ENCODE data around the gene NCBP1. TPM values are rescaled to one million over a fixed set of nuclear protein-coding genes. Genes with fewer than 3 reads are reported as not detected.

NCBP1 gene
- total and polyA plus RNA-seq, 2 of the 4 experiments (the other 2 are of a cell fraction): 17.8 to 46.4 TPM

GRCh38 chr9:97722331-97722730, 88.7 kb downstream of the NCBP1 start:
- ChIA-PET CTCF (no interaction called here), POLR2A (ENCODE audit: unreplicated experiment) (no interaction called here)
- H2BK5ac ChIP-seq (ENCODE audit: low read depth, low read length, poor library complexity, severe bottlenecking): no peak overlapping the region
- H3K79me1 ChIP-seq (ENCODE audit: low read depth in 1 of 2, low read length in 2 of 2): no peaks in the 10 kb centered on the region
- H2BK15ac ChIP-seq (ENCODE audit: low read depth, low read length): no peak overlapping the region
- H2AK5ac ChIP-seq (ENCODE audit: low read depth, low read length): no peak overlapping the region
- H4K5ac ChIP-seq (ENCODE audit: low read depth, low read length): no peak overlapping the region
- no peak overlapping the region for H3K4me2 ChIP-seq (ENCODE audit: low read depth, low read length)
- in situ Hi-C loops (cut with MboI; ENCODE audit: low sequenced_read_pairs) (no loop called here), intact Hi-C loops (cut with micrococcal nuclease) (no loop called here), dilution Hi-C loops (cut with HindIII; ENCODE audit: low sequenced_read_pairs, unreplicated experiment) (no loop called here)
- no peak overlapping the region for H3K4me3 ChIP-seq (ENCODE audit: insufficient read depth, low read depth, low read length)
- no peaks in the 10 kb centered on the region for H3K4me1 ChIP-seq (ENCODE audit: control insufficient read depth, insufficient read depth, low read length)
- TF ChIP-seq MXI1 (IDR thresholded peaks at IDR 0.05; ENCODE audit: borderline replicate concordance, low read depth, low read length): no peak
- TF ChIP-seq RFX5 (IDR thresholded peaks at IDR 0.05; ENCODE audit: low read depth, low read length): no peak
- TF ChIP-seq, protein P1, sequence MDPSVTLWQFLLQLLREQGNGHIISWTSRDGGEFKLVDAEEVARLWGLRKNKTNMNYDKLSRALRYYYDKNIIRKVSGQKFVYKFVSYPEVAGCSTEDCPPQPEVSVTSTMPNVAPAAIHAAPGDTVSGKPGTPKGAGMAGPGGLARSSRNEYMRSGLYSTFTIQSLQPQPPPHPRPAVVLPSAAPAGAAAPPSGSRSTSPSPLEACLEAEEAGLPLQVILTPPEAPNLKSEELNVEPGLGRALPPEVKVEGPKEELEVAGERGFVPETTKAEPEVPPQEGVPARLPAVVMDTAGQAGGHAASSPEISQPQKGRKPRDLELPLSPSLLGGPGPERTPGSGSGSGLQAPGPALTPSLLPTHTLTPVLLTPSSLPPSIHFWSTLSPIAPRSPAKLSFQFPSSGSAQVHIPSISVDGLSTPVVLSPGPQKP (IDR thresholded peaks at IDR 0.05; ENCODE audit: borderline replicate concordance, low read depth, low read length): no peak
- TF ChIP-seq POLR2A (IDR thresholded peaks at IDR 0.05; ENCODE audit: low read depth, low read length): no peak
- no peak for TF ChIP-seq SMC3 (IDR thresholded peaks at IDR 0.05; ENCODE audit: low read depth, low read length)
- TF ChIP-seq, protein P2, sequence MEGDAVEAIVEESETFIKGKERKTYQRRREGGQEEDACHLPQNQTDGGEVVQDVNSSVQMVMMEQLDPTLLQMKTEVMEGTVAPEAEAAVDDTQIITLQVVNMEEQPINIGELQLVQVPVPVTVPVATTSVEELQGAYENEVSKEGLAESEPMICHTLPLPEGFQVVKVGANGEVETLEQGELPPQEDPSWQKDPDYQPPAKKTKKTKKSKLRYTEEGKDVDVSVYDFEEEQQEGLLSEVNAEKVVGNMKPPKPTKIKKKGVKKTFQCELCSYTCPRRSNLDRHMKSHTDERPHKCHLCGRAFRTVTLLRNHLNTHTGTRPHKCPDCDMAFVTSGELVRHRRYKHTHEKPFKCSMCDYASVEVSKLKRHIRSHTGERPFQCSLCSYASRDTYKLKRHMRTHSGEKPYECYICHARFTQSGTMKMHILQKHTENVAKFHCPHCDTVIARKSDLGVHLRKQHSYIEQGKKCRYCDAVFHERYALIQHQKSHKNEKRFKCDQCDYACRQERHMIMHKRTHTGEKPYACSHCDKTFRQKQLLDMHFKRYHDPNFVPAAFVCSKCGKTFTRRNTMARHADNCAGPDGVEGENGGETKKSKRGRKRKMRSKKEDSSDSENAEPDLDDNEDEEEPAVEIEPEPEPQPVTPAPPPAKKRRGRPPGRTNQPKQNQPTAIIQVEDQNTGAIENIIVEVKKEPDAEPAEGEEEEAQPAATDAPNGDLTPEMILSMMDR (conservative IDR thresholded peaks at IDR 0.05; ENCODE audit: low read depth, low read length): no peak
- WGBS, 2 experiments (ENCODE audit: extremely low coverage in 2 of 2, insufficient read length in 1 of 2): 0% methylated on average over 1 of the region's 2 CpGs; no CpG with 5 or more reads in 1 of the 2 experiments
- no peak overlapping the region for H3K4ac ChIP-seq (ENCODE audit: low read depth, low read length)
- no peak overlapping the region for H2BK20ac ChIP-seq (ENCODE audit: low read depth, low read length)
- no peak overlapping the region for H2AFZ ChIP-seq (replicated peaks; ENCODE audit: low read length, poor library complexity)
- no peak overlapping the region for H3K56ac ChIP-seq (ENCODE audit: extremely low read depth, insufficient read depth, low read length)
- peaks cover 29% of the 10 kb centered on the region for H3K27me3 ChIP-seq (ENCODE audit: control insufficient read depth, insufficient read depth, low read length)
- no TSS peak for BruUV-seq (replicated peaks)
- no peaks in the 10 kb centered on the region for H3K36me3 ChIP-seq (ENCODE audit: control insufficient read depth, insufficient read depth, low read length)
- H3K27ac ChIP-seq (ENCODE audit: insufficient read depth, low read length): no peak overlapping the region
- no peak overlapping the region for H3K14ac ChIP-seq (replicated peaks; ENCODE audit: low read depth, low read length)
- no peak overlapping the region for H3K18ac ChIP-seq (ENCODE audit: low read depth, low read length)
- peaks cover 4% of the 10 kb centered on the region for H3K9me3 ChIP-seq (ENCODE audit: control insufficient read depth, insufficient read depth, low read length)
- no peak overlapping the region for H2BK120ac ChIP-seq (ENCODE audit: low read depth, low read length)
- H4K8ac ChIP-seq (ENCODE audit: low read depth in 2 of 2, low read length in 2 of 2): no peak overlapping the region
- DNase-seq: no peak
- H4K91ac ChIP-seq (ENCODE audit: insufficient read depth, low read depth, low read length): no peak overlapping the region
- H3K9ac ChIP-seq (ENCODE audit: low read depth, low read length): no peak overlapping the region
- peaks cover 3% of the 10 kb centered on the region; the same call in 1 of the 2 replicates for H3K9me1 ChIP-seq (ENCODE audit: insufficient read depth, low read length)
- H3K23ac ChIP-seq (ENCODE audit: low read depth, low read length): no peak overlapping the region
- no peak for ATAC-seq (ENCODE audit: low read depth)
- H4K20me1 ChIP-seq (ENCODE audit: insufficient read depth, low read length): no peaks in the 10 kb centered on the region
- H2AK9ac ChIP-seq (replicated peaks; ENCODE audit: low read depth, low read length, poor library complexity): peak overlapping the region; percentile 9

Other genes starting within 250 kb of the NCBP1 start
- 8.1 and 9.7 TPM in 2 replicates for gene TDRD7, start 221.7 kb upstream of the NCBP1 start, total RNA-seq (2012; rRNA removed)
- gene TDRD7, start 221.7 kb upstream of the NCBP1 start, polyA plus RNA-seq (2012; rRNA removed): 3.9 and 4.4 TPM in 2 replicates
- 0.18 and 0.28 TPM in 2 replicates for gene TMOD1, start 132.2 kb upstream of the NCBP1 start, total RNA-seq (2012; rRNA removed)
- 0.19 and 0.38 TPM in 2 replicates for gene TMOD1, start 132.2 kb upstream of the NCBP1 start, polyA plus RNA-seq (2012; rRNA removed)
- gene TSTD2, start 453 bp upstream of the NCBP1 start, total RNA-seq (2012; rRNA removed): 16.3 and 18.3 TPM in 2 replicates
- 9.0 and 11.2 TPM in 2 replicates for gene TSTD2, start 453 bp upstream of the NCBP1 start, polyA plus RNA-seq (2012; rRNA removed)
- gene XPA, start 63.5 kb downstream of the NCBP1 start, total RNA-seq (2012; rRNA removed): 1.4 and 4.4 TPM in 2 replicates
- gene XPA, start 63.5 kb downstream of the NCBP1 start, polyA plus RNA-seq (2012; rRNA removed): 1.9 and 2.2 TPM in 2 replicates
- under 0.01 and 0.28 TPM in 2 replicates for gene FOXE1, start 219.4 kb downstream of the NCBP1 start, total RNA-seq (2012; rRNA removed)
- 0.22 TPM in 2 replicates for gene FOXE1, start 219.4 kb downstream of the NCBP1 start, polyA plus RNA-seq (2012; rRNA removed)